ENCODE measurements around the gene SLC46A2.

DNA sequence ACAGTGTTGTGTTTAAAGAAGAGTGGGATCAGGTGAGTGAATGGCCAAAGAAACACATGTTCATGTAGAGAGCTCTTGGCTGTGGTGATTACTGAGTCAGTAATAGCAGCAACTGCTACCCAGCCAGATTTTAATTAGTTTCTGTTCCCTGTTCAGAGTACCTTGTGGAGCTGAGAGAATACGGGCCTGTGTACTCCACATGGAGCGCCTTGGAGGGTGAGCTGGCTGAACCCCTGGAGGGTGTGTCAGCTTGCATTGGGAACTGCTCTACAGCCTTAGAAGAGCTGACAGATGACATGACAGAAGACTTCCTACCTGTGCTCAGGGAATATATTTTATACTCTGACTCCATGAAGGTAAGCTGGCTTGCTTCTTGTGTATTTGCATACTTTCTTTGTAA is 52.3 kb downstream of the SLC46A2 start:
- TF ChIP-seq EZH2 (IDR thresholded peaks at IDR 0.05) = no peak
- TF ChIP-seq POLR2AphosphoS5 (IDR thresholded peaks at IDR 0.05; ENCODE audit: borderline replicate concordance, low read depth, low read length) = no peak

Measured in SK-N-MC (cell line).